Activated CD4-positive, alpha-beta T cell treated with anti-CD3 and anti-CD28 coated beads, Interleukin-10, Interleukin-2, amounts not matched to agents 100 ng/mL and 50 ng/mL, durations not matched to agents 16 hours and 8 hours (primary cell): ENCODE measurements around the gene CKAP5.
A peak's percentile ranks its signal among the peaks of the same experiment; 100 is the strongest.
"Not testable (repeated sequence)": the region's sequence is repeated elsewhere in the genome, so short reads cannot be mapped to it uniquely, and the experiment has no call there.

Experiments used
- DNase-seq: peaks from one replicate; pipeline ENCODE4 v3.0.0-alpha.2; 2020

The CKAP5 gene

GRCh38 chr11:46724088-46724487 lies 122.0 kb downstream of the CKAP5 start:
- no peak for DNase-seq

DNA sequence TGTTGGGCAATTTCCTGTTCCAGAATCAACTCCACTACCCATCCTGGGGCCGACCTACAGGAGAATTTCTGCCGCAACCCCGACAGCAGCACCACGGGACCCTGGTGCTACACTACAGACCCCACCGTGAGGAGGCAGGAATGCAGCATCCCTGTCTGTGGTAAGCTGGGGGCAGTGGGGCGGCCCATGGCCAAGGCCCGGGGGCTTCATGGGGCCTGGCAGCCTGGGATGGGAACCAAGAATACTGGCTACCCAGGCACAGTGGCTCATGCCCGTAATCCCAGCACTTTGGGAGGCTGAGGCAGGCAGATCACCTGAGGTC lies 122.8 kb downstream of the CKAP5 start:
- DNase-seq = no peak

- DNase-seq = no peak
Measured at GRCh38 chr11:46722566-46723358, 123.3 kb downstream of the CKAP5 start.

- no peak for DNase-seq
Measured at GRCh38 chr11:46721286-46721685, 124.8 kb downstream of the CKAP5 start.

DNA sequence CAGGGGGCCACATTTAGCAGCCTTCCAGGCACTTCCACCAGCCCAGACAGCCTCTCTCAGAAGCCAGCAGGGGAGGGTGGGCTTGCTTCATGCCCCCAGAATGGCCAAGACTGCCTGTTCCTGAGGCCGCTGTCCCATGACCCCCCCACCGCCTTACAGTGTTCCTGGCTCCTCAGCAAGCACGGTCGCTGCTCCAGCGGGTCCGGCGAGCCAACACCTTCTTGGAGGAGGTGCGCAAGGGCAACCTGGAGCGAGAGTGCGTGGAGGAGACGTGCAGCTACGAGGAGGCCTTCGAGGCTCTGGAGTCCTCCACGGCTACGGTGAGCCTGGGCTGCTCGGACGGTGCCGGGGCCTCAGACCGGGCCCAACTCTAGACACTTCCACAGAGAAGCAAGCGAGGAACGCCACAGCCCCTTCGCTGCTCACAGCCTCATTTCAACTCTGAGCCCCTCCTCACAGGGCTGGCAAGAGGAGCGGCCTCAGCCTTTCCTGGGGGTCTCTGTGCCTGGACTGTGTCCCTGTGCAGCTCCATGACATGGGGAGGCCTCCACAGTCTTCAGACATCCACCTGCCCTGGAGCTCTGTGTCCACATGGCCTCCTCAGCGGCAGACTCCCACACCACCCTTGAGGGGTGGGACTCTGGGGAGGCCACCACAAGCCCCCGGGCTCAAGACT lies 126.4 kb downstream of the CKAP5 start:
- no peak for DNase-seq

- DNase-seq = no peak
Measured at GRCh38 chr11:46719048-46719542, 127.0 kb downstream of the CKAP5 start, which contains the start of gene F2. Gene F2 (plus strand): TSS chr11:46719213. CDS start chr11:46719236, 23 bp downstream.

DNA sequence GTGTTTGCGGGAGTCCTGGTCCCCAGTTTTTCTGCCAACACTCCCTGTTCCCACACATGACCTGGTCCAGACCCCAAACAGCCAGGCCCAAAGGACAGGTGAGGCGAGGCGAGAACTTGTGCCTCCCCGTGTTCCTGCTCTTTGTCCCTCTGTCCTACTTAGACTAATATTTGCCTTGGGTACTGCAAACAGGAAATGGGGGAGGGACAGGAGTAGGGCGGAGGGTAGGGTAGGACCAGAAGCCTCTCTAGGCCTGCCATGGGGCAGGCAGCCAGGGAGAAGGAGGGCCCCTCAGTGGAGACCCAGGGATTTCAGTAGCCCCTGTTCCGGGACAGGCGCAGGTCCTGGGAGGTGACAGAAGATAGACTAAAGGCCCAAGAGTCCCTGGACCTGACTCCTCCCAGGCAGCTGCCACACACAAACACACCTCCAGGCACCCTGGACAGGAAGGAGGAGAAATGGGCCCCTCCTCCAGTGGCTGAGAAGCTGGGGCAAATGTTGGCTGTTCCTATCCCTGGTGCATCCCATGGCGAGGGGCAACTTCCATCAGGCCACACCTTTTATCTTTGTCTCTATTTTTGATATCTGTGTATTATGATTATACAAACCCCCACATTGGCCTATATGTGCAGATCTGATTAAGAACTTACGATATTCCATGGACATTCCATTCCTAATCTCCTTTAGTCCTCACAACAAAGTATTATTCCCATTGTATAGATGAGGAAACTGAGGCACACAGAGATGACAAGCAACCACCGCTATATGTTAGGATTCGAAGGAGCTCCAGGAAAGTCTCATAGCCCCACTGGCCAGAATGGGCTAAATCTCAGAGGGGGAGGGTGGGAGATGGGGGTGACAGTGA lies 127.7 kb downstream of the CKAP5 start:
- no peak for DNase-seq

DNA sequence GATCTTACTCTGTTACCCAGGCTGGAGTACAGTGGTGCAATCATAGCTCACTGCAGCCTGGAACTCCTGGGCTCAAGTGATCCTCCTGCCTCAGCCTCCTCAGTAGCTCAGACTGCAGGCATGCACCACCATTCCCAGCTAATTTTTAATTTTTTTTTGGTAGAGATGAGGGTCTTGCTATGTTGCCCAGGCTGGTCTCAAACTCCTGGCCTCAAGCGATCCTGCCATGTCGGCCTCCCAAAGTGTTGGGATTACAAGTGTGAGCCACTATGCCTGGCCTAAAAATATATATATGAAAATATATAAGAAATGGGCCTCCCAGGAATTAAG lies 128.3 kb downstream of the CKAP5 start:
- not testable (repeated sequence) for DNase-seq

DNA sequence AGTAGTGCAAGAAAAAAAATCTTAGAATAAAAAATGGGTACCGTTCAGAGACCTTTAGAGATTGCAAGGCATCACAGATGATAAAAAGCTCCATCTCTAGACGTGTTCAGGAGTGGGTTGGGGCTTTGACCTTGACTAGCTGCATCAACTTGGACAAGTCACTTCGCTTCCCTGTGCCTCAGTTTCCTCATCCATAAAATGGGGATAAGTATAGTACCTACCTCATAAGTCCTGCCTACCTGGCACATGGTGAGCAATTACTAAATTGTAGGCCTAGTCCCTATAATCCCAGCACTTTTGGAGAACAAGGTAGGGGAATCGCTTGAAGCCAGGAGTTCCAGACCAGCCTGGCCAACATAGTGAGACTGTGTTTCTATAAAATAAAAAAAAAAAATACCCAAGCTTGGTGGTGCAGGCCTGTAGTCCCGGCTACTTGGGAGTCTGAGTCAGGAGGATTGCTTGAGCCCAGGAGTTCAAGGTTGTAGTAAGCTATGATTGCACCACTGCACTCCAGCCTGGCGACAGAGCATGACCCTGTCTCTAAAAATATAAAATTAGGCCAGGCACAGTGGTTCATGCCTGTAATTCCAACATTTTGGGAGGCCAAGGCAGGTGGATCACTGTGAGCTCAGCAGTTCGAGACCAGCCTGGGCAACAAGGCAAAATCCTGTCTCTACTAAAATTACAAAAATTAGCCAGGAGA lies 133.1 kb downstream of the CKAP5 start:
- DNase-seq = no peak

DNA sequence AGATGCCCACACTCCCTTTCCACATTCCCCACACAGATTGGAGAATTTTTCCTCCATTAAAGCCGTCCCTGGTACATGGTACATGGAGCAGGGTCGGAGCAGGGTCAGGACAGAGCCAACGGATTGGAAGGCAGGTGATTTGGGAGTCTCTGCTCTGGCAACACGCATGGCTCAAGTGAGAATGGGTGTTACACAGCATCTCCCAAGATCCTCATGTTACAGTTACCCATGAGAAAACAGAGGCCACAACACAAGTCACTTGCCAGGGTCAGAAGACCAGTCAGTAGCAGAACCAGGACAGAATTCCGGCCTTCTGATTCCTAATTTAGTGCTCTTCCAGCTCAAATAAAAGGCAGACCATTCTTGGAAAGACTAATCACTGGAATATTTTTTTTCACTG lies 134.8 kb downstream of the CKAP5 start:
- no peak for DNase-seq

GRCh38 chr11:46710821-46711269 lies 135.2 kb downstream of the CKAP5 start:
- no peak for DNase-seq

DNA sequence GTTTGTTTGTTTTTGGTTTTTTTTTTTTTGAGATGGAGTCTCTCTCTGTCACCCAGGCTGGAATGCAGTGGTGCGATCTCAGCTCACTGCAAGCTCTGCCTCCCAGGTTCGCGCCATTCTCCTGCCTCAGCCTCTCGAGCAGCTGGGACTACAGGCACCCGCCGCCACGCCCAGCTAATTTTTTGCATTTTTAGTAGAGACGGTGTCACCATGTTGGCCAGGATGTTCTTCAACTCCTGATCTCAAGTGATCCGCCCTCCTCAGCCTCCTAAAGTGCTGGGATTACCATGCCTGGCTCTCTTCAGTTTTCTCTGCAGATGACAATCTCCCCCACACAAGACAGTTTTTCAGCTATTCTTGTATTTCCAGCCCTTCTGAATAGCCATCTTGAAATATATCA lies 136.7 kb downstream of the CKAP5 start:
- not testable (repeated sequence) for DNase-seq

- DNase-seq = no peak
Measured at GRCh38 chr11:46706886-46707285, 139.2 kb downstream of the CKAP5 start.

DNA sequence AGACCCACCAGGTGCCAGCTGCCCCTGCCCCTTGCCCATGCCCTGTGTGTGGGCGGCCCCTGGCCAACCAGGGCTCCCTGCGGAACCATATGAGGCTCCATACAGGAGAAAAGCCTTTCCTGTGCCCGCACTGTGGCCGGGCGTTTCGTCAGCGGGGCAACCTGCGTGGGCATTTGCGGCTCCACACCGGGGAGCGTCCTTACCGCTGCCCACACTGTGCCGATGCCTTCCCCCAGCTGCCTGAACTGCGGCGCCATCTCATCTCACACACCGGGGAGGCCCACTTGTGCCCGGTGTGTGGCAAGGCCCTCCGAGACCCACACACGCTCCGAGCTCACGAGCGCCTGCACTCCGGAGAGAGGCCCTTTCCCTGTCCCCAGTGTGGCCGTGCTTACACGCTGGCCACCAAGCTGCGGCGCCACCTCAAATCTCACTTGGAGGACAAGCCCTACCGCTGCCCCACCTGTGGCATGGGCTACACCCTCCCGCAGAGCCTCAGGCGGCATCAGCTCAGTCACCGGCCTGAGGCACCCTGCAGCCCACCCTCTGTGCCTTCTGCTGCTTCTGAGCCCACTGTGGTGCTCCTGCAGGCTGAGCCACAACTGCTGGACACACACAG lies 140.9 kb downstream of the CKAP5 start:
- no peak for DNase-seq

DNA sequence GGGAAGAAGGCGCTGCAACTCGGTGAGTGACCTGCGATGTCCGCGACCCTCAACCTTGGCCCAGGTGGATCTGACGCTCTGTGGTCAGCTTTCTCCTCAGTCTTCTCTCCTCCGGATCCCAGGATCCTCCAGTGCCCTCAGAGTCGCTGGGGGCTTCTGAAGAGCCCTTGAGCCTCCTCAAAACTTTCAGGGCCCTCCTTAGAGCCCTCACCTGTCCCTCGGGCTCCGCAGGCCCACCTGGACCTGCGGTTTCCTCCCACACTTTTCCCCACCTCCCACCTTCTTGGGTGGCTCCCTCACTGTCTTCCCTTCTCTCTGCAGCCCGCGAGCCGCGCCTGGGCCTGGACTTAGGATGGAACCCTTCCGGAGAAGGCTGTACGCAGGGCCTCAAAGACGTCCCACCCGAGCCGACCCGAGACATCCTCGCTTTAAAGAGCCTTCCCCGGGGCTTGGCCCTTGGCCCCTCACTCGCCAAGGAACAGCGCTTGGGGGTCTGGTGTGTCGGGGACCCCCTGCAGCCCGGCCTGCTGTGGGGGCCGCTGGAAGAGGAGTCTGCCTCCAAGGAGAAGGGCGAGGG lies 144.9 kb downstream of the CKAP5 start:
- no peak for DNase-seq

DNA sequence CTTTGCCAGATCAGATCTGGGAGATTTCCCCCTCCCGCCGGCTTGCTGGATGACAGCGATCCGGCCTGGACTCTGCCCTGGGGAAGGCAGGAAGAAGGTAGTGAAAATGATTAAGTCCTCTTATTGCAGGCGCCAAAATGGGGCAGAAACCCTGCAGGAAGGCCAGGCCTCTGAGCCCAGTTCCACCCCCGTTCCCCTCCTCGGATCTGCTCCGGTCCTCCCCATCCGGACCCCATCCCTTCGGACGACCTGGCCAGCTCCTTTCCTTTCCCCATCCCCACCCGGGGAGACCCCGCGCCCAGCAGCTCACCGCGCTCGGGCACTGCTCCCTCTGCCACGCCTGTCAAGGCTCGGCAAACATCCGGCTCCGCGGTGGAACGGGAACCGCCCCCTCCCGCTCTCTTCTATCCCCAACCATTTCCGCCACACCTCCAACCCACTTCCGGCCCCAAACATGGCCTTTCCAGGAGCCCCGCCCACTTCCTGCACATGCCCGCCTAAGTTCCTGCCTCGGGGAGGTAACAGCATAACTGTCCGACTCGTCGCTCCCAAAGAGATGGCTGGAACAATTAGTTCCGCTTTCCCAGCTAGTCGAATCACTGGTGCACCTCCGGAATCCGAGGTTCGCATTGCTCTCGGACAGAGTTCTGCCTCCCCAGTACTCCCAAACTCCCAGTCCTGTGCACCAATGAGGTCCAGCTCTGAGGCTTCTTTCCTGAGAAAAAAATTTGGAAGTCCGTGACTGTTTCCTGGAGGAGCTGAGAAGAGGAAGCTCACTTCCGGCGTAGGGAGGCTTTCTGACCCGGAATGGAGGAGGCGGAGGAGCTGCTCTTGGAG lies 145.6 kb downstream of the CKAP5 start, which contains the start of the genes ARHGAP1 and ZNF408:
Gene ARHGAP1 (minus strand): TSS at position 379 of the 837 bp plus-strand sequence. CDS start 4,512 bp downstream, outside the sequence.
Gene ZNF408 (plus strand): TSS at position 791 of the 837 bp plus-strand sequence. CDS start 17 bp downstream, at position 808.
- DNase-seq = peak; percentile 99

DNA sequence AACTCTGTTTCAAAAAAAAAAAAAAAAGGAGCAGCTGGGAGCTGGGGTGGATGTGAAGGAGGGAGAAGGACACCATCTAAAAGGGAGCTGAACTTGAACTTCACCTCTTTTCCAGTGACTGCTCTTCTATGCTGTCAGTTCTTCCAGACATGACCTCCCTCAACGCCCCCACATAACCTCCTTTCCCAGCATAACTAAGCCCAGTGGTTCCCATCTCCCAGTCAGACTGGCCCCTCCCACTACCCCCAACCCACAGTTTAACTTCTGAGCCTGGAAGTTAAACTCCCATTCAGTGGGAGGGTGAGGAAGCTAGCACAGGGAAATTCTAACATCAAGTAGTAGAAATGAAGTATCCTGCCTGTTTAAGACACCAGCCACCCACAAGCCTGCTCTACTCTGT lies 147.5 kb downstream of the CKAP5 start:
- no peak for DNase-seq

DNA sequence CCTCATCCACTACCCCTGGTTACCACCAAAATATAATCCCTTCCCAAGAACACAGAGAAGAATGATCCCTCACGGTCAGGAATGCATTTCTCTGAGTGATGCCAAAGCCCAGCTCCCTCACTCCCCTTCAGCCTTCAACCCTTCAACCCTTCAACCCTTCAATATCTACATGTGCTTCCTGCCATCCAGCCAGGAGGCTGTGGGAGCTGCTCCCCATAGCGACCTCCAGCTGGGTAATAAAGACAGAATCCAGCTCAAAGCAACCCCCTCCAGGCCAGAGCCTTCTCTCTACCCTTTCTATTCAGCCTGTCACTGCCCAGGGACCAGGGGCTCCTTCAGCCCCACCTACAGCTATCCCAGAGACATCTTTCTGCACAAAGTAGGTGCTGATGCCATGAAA lies 148.4 kb downstream of the CKAP5 start:
- no peak for DNase-seq

GRCh38 chr11:46697303-46697702 lies 148.8 kb downstream of the CKAP5 start:
- no peak for DNase-seq

GRCh38 chr11:46696212-46696558 lies 149.9 kb downstream of the CKAP5 start:
- no peak for DNase-seq
